Fibroblast of mammary gland (primary cell): ENCODE results near the gene CD2AP.

Experiments
- DNase-seq: peaks from one replicate; pipeline ENCODE4 v3.0.0-alpha.2; 2010; ENCODE audit warnings: low read depth
- H3K4me3 ChIP-seq: 2 replicates; pipeline ENCODE4 v1.5.1; 2011; ENCODE audit warnings: low read depth, mild to moderate bottlenecking, low read length, moderate library complexity; ENCODE audit not compliant: control insufficient read depth
- CTCF ChIP-seq: conservative IDR thresholded peaks from 2 replicates; pipeline ENCODE4 v1.5.1; 2011; ENCODE audit warnings: low read depth, low read length, inconsistent platforms; ENCODE audit not compliant: control insufficient read depth, insufficient read depth

The CD2AP gene

GRCh38 chr6:47532981-47533585, 55.5 kb downstream of the CD2AP start:
- DNase-seq = no peak
- no peak overlapping the region for H3K4me3 ChIP-seq
- no peak for TF ChIP-seq CTCF

GRCh38 chr6:47534063-47534462, 56.5 kb downstream of the CD2AP start:
- no peak for TF ChIP-seq CTCF
- no peak overlapping the region for H3K4me3 ChIP-seq
- DNase-seq = no peak

- DNase-seq = no peak
- H3K4me3 ChIP-seq = no peak overlapping the region
- TF ChIP-seq CTCF = no peak
These were observed 58.0 kb downstream of the CD2AP start for GRCh38 chr6:47535316-47536225.

GRCh38 chr6:47536816-47537401, 59.3 kb downstream of the CD2AP start:
- DNase-seq = no peak
- no peak overlapping the region for H3K4me3 ChIP-seq
- no peak for TF ChIP-seq CTCF

DNA sequence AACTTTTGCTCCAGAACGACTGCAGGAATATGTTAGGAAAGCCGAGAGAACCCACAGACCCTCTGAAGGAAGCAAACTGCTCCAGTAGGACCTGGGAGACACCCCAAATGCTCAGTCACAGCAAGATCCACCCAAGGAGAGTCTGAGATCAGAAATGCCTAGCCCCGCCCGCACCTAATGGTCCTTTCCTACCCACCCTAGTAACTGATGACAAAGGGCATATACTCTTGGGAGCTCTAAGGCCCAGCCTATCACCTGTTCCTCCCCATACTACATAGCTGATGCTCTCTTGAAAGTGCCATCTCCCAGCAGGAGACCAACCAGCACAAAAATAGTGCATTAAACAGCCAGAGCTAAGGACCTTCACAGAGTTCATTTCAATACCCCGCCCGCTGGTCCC, 67.6 kb downstream of the CD2AP start:
- DNase-seq = no peak
- TF ChIP-seq CTCF = no peak
- H3K4me3 ChIP-seq = no peak overlapping the region

- no peak for DNase-seq
- H3K4me3 ChIP-seq = no peak overlapping the region
- no peak for TF ChIP-seq CTCF
These were observed 74.1 kb downstream of the CD2AP start for GRCh38 chr6:47551670-47552069.
